ENCODE data around the gene MPPED1.

The MPPED1 gene

DNA sequence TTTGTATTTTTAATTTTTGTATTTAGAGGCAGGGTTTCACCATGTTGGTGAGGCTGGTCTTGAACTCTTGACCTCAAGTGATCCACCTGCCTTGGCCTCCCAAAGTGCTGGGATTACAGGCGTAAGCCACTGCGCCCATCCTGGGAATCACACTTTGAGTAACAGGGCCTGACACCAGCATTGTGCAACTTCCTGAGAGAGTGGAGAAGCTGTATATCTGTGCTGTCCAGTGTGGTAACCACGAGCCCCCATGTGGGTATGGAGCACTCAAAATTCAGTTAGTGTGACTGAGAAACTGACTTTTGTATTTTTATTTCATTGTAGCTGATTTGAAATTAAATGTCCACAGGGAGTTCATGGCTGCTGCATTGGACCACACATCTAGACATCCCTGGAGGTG, 36.2 kb downstream of the MPPED1 start:
- DNase-seq (ENCODE audit: low read depth) = no peak

DNA sequence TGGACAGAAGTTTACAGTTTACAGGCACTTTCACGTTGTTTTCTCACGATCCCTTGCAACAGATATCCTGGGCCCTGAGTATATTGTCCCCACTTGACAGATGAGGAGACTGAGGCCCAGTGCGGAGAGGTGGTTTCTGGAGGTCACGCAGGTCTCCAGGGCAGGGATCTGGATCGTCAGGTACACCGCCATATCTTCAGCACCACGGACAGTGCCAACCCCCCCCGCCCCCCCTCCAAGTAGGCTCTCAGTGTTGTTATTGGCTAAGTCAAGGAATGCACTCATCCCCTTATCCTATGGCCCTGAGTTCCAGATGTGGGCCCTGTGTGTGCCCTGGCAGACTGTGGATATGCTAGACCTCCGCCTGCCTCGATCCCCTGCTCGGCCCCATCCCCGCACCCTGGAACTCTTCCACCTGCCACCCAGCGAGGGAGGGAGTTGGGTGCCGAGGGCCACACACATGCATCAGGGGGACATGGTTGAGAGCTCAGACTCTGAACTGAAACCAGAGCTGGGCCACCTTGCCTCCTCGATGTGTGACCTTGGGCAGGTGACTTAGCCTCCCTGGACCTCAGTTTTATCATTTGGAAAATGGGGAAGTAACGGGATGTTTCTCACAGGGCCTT, 37.5 kb downstream of the MPPED1 start:
- no peak for DNase-seq (ENCODE audit: low read depth)

DNA sequence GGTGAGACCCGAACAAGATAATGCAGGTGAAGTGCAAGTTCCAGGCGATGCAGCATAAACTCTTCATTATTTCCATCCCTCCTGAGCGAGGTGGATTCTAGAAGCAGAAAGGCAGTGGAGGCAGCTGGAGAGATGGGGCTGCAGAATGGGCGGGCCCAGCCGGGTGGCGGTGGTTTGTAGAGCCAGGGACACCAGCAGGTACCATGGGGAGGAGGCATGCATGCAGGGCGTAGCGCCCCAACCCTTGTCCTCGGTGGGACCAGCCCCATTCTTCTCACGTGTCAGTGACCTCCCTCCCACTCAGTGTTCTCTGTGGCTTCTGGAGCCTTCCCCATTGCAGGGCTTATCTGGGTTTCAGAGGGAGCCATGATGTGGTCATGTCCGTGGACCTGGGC, 38.0 kb downstream of the MPPED1 start:
- DNase-seq (ENCODE audit: low read depth) = no peak

DNA sequence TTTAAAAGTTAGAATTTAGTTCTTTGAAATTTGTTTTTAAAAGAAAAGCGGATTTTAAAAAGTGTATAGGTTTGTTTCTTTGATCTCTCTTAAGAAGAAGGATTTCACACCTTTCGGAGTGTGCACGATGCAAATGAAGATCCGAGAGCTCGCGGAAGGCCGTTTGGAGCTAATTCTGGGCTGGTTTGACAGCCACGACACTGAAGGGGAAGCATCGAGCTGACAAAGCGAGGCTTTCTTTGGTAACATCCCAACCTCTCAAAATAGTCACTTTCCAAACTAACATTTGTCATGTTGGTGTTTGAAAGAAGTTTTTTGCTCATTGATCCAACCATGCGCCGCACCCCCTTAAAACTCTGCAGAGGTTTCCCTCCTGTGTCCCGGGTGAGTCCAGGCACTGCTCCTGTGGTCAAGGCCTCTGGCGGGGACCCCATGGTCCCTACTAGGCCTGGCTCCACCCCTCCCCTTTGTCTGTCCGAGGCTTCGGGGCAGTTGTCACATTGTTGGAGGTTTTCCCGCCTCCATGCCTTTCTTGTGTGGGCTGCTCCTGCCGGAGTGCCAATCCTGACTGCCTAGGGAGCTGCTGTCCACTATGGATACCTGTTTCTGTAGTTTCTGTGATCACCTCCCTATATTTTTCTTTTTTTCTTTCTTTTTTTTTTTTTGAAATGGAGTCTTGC, 39.7 kb downstream of the MPPED1 start:
- no peak for DNase-seq (ENCODE audit: low read depth)

DNA sequence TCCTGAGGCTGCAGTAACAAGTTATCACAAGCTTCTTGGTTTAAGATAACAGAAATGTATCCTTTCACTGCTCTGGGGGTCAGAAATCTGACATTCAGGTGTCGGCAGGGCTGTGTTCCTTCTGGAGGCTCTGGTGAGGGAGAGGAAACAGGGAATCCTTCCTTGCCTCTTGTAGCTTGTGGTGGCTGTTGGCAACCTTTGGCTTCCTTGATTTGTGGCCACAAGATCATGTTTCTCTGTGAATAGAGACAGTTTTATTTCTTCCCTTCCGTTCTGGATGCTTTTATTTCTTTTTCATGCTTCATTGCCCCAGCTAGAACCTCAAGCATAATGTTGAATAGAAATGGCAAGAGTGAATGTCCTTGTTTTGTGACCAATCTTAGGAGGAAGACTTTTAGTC, 44.0 kb downstream of the MPPED1 start:
- DNase-seq (ENCODE audit: low read depth) = no peak

DNA sequence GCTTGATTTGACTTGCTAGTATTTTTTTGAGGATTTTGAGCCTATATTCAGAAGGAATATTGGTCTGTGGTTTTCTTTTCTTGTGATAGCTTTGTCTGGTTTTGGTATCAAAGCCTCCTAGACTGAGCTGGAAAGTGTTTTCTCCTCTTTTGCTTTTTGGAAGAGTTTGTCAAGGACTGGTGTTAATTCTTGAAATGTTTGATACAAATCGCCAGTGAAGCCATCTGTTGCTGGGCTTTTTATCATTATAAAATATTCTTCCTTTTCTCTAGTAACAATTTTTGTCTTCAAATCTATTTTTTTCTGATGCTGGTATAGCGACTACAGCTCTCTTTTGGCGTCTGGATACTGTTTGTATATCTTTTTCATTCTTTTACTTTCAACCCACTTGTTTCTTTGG, 45.2 kb downstream of the MPPED1 start:
- no peak for DNase-seq (ENCODE audit: low read depth)

DNA sequence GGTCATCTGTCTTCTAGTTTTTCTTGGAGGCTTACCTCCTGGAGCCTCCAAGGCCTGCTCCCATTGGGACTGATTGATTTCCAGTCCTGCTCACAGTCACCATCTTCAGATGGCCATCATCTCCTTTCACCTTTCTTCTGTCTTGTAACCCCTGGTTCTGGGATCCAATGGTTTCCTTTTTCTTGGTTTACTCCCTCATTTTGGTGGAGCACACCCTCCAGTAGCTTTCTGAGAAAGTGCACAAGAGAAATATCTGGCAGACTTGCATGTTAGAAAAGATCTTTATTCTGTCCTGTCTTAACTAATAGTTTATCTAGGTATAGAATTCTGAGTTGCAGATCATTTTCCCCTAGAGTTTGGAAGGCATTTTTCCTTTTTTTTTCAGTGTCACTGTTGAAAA, 50.9 kb downstream of the MPPED1 start:
- DNase-seq (ENCODE audit: low read depth) = no peak

DNA sequence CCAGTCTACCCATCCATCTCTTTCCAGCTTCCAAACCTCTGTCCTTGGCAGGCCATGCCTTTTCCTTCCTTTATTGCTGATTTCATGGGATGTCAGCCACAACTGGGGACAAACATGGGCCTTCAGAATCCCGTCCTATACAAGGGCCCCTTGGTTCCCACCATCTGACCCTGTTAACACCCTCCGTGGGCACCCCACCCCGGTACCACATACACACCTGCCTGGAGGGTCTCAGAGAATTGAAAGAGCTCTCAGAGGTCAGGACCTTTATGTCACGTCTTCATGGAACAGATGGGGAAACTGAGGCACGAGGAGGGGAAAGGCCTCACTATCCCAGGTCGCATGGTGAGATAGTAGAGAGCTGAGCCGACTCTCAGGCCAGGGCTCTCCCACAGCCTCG, 53.0 kb downstream of the MPPED1 start:
- DNase-seq (ENCODE audit: low read depth) = no peak

DNA sequence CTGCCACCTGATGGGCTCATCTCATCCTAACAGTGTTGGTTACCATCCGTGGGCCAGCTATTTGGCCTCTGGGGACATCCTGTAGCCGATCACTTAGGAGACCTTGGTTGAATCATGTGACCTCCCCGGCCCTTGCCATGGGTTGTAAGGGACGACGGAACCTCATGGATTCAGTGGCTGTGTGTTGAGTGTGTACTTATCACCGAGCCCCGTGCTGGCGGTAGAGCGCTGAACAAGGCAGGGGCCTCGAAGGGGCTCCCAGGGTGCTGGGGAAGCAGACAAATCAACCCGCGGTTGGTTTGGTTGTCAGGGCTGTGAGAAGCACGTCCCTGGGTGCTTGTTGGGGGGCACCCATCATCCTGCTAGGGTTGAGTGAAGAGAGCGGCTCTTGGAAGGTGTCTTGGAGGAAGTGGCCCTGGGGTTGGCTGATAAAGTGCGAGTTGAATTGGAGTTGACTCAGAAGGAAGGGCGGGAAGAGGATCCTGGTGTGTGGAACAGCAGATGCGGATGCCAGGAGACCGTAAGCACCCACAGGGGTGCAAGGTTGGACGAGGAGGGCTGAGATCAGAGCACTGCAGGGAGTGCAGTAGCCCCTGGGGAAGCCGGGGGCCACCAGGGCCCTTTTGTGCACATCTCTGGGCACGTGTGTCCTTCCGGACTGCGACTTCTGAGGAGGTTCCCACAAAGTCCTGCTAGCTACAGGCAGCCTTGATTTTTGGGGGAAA, 53.6 kb downstream of the MPPED1 start:
- DNase-seq (ENCODE audit: low read depth) = no peak

DNA sequence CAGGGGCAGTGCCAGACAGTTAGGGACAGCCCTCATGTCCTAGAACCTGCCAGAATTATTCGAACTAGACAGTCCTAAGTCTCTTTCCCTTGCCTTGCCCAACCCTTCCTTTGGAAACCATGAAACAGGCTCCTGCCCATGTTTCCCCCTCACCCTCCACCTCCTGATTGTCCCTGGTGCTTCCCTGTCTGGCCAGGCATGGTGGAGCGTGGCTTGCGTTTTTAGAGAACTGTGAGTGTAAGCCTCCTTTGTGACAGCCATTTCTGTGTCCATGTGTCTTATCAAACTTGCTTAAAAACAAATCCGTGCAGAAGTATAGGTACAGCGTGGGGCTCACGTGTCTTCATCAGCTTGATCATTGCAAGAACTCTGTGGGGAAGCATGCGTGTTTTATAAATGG, 54.9 kb downstream of the MPPED1 start:
- no peak for DNase-seq (ENCODE audit: low read depth)

DNA sequence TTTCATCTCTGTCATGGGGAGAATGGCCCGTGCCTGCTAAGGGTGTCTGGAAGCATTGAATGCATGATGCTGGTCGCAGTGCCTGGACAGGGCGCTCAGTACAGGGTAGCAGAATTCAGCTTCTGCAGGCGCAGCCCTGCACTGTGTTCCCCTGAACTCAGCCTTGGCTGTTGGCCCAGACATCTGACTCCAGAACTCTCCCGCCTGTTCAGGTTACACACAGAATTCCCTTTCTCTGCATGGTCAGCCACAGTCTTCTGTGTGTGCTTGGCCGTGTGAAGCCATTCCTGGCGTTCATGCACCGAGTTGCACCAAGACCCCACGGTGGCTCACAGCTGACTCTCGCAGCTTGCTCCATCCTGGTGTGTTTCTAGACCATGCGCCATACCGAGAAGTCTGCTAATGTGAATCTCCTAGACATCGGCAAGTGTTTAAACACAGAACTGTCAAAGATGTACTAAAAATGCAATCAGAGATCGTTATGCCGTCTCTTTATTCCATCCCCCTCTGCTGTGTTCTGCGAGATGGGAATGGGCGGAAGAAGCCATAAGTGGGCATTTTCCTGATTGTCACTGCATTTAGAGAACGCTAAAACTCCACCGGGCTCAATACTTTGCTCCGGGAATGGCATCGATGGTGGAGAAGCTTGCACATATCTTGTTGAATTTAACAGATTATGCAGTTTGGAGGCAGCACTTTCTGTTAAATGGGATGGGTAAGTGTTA, 55.6 kb downstream of the MPPED1 start:
- DNase-seq (ENCODE audit: low read depth) = no peak

DNA sequence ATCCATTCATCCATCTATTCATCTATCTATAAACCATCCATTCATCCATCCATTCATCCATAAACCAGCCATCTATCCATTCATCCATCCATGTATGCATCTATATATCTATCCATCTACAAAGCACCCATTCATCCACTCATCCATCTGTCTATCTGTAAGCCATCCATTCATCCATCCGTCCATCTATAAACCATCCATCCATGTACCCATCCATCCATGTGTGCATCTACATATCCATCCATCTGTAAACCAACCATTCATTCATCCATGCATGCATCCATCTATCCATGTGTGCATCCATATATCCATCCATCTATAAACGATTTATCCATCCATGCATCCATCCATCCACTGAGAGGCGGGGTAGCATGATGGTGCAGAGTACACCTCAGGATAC, 58.4 kb downstream of the MPPED1 start:
- DNase-seq (ENCODE audit: low read depth) = no peak

DNA sequence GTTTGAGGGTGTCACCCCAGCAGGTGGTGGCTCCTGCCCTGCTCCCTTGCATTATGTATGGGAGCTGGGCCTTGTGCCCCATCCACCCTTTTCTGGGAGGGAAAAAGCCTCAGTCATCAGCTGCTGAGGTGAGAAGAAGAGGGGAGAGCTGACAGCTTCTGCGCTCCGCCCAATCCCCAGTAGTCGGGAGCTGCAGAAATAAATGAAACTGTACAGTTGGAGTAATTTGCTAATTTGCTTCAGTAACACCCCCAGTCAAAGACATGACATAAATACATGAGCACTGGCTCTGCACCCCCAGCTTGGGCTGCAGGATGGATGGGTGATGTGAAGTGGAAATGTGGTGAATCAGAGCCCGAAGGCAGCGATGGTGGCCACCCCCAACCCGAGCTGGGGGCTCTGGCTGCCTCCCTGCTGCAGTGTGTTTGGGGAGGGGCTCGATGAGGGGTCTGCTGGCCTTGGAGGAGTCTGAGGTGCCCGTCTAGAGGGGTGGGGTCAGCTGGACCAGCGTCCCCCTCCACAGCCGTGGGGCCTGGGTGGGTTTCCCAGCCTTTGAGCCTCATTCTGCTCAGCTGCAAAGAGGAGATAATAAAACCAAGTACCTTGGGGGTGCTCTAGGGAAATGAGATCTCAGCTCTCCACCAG, 59.2 kb downstream of the MPPED1 start:
- DNase-seq (ENCODE audit: low read depth) = no peak

DNA sequence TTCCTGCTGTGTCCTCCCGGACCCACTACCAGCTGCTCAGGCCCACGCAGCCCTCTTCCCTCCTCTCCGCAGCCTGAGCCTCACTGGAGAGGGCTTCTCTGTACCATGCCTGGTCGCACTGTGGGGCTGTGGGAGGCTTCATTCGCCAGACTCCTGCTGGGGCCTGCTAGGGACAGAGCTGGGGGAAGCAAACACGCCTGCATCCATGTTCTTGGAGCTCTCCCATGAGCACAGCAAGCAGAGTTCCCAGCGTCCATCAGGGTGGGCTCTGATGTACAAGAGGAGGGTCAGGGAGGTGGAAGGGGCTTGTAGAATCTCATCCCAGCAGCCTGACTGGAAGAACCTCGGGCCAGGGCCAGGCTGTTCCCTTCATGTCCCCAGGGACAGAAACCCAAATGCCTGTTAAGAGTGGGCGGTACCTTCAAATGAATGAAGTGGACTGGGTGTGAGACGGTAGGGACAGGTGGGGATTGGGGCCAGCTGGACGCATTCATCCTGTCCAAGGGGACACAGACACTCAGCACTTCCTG, 59.9 kb downstream of the MPPED1 start:
- DNase-seq (ENCODE audit: low read depth) = no peak

DNA sequence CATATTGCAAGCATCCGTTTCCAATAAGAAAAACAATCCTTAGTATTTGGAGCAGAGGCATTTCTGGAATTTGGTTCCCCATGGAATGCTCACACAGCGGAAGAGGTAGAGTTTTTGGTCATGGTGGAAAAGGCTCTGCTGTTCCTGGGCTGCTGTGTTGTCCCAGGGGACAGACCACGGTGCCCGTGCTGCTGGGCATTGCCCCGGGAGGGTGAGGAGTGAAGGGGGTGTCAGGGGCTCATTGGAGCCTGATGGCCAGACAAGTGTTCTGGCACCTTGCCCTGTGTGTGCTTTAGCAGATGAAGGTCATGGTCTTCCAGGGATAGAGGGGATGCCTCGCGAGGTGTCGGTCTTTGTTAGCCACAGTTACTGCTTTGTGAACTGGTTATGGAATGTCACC, 61.2 kb downstream of the MPPED1 start:
- no peak for DNase-seq (ENCODE audit: low read depth)

DNA sequence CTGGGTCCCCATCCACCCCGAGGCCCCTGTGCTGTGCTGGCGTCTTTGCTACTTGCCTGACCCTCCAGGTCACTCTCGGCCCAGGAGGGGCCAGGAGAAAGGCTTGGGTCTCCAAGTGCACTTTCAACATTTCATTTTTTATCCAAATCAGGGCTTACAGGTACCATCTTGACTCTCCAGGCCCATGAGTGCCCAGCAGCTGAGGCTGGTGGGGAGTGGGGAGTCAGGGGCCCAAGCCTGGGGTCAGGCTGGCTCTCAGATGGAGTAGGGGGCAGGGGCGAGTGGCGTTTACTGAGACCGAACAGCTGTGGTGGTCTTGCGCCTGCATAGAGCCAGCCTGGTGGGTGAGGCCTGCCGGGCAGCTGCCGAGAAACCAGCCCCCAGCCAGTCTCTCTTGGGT, 61.6 kb downstream of the MPPED1 start:
- no peak for DNase-seq (ENCODE audit: low read depth)

DNA sequence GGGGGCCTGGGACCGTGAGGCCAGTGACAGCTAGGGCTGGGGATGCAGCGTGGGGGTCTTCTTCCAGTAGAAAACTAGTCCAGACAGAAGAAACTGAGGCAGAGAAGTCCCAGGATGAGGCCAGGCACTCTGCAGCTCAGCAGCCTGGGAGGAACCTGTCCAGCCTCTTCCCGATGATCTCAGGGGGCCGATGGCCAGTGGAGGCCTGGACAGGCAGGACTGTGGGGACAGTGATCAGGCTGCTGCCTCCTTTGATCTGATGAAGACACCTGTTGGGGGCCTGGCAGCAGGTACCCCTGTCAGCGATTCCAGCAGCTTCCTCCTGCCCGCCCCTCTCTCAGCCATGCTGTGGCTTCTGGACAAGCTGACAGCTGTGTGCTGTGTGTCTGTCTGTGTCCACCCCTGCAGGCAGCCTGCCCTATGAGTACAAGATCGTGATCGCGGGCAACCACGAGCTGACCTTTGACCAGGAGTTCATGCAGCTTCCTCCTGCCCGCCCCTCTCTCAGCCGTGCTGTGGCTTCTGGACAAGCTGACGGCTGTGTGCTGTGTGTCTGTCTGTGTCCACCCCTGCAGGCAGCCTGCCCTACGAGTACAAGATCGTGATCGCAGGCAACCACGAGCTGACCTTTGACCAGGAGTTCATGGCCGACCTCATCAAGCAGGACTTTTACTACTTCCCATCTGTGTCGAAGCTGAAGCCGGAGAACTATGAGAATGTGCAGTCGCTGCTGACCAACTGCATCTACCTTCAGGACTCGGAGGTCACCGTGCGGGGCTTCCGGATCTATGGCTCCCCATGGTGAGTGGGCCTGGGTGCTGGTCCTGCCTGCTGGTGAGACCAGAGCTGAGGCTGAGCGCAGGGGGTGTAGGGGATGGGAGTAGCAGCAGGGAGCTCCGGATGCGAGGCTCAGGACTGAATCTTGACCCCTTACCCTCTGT, 62.6 kb downstream of the MPPED1 start:
- DNase-seq (ENCODE audit: low read depth) = no peak

DNA sequence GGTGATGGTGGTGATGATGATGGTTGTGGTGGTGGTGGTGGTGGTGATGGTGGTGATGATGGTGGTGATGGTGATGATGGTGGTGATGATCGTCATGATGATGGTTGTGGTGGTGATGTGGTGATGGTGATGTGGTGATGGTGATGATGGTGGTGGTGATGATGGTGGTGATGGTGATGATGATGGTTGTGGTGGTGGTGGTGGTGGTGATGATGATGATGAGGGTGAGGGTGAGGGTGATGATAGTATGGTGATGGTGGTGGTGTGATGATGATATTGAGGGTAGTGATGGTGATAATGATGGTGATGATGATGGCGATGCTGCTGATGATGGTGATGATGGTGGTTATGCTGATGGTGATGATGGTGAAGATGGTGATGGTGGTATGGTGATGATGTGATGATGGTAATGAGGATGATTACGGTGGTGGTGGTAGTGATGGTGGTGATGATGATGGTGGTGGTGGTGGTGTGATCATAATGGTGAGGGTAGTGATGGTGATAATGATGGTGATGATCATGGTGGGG, 63.8 kb downstream of the MPPED1 start:
- DNase-seq (ENCODE audit: low read depth) = no peak

DNA sequence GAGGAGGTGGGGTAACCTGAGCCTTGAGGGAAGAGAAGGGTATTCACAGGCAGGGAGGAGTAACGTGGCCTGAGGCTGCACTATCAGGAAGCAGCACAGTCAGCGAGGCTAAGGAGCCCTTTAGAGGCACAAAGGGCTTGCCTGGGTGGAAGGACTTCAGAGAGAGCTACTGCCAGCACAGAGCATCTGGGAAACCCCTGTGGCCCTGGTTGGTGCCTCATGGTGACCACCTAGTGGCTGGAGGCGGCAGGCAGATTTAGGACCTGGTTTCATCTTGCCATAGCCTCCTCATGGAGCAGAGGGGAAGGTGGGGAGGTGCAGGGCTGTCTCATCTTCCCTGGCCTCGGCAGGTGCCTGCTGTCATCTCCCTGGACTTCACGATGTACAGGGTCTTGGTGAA, 64.5 kb downstream of the MPPED1 start:
- no peak for DNase-seq (ENCODE audit: low read depth)
